Thyroid gland (tissue), 4 donors: ENCODE results near the gene GPX7.

Source experiments
- CTCF ChIP-seq, 6 experiments: fragments of 200-600 bp in 3 of 6; fragments of 450-650 bp in 3 of 6; sonication (generic) in 3 of 6; IDR thresholded peaks; one replicate each; pipeline ENCODE4 v1.5.1; 2016 to 2019; ENCODE audit warnings: antibody characterized with exemption in 6 of 6, mild to moderate bottlenecking in 2 of 6, inconsistent platforms in 1 of 6, moderate library complexity in 1 of 6
- POLR2A ChIP-seq, 2 donors: fragments of 450-650 bp; IDR thresholded peaks; one replicate each; pipeline ENCODE4 v1.6.1; 2017; ENCODE audit warnings: antibody characterized with exemption in 2 of 2, mild to moderate bottlenecking in 2 of 2, moderate library complexity in 1 of 2

GRCh38 chr1:52576074-52576473 is 26.1 kb upstream of the GPX7 start:
- TF ChIP-seq CTCF (IDR thresholded peaks at IDR 0.05), result no peak
- no peak for TF ChIP-seq POLR2A (IDR thresholded peaks at IDR 0.05)
